Dedifferentiated amniotic fluid mesenchymal stem cell (primary cell): ENCODE measurements around the gene CD300LG.
"Not testable (repeated sequence)": the region's sequence is repeated elsewhere in the genome, so short reads cannot be mapped to it uniquely, and the experiment has no call there.

ENCODE experiments used
- DNase-seq: peaks from one replicate; pipeline ENCODE4 v3.0.0-alpha.2; 2016; ENCODE audit errors: extremely low spot score

Gene CD300LG

DNA sequence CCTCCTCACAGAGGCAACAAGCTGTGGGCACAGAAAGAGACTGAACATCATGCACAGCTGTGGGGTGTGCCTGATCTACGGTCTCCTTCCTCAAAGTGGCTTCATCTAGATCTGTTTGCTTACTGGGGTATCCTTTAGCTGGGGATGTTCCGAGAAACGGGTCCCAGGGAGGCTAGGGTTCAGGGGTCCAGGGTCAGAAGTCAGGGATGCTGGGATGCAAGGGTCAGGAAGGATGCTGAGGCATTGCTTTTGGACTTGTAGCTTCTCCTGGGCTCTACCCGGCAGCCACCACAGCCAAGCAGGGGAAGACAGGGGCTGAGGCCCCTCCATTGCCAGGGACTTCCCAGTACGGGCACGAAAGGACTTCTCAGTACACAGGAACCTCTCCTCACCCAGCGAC, 6.6 kb downstream of the CD300LG start:
- no peak for DNase-seq

DNA sequence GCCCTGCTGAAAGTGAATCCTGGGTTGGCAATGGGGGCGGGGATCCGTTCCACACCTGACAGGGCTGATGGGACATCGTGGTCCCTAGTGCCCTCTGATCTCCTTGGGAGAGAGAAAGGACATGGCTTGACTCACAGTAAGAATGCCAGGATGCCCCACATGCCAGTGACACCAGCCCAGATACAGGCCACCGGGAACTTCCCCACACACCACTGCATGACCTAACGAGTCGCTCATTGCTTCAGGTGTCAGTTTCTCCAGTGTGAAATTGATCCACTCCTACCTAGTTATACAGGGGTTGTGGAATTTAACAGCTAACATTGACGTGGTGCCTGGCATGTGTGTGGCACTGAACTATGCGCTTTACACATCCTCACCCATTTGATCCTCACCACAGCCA, 7.5 kb downstream of the CD300LG start:
- no peak for DNase-seq

- no peak for DNase-seq
Observed at GRCh38 chr17:43855061-43855460, 8.1 kb downstream of the CD300LG start.

DNA sequence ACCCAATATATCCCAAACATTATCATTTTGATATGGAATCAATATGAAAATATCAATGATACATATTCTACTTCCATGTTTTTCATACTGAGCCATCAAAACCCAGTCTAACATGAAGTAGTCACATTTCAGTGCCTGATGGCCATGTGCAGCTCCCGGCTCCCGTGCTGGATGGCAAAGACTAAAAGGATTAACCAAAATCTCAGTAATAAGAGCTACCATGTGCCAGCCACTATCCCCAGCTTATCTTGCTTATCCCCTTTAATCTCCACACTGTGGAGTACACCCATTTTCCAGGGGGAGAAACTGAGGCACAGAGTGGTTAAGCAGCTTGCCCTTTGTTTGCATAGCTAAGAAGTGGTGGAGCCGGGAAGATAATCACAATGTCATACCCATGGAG, 9.2 kb downstream of the CD300LG start:
- no peak for DNase-seq

GRCh38 chr17:43857141-43857540, 10.2 kb downstream of the CD300LG start:
- DNase-seq = no peak

- no peak for DNase-seq
Observed at GRCh38 chr17:43857957-43858600, 11.1 kb downstream of the CD300LG start.

DNA sequence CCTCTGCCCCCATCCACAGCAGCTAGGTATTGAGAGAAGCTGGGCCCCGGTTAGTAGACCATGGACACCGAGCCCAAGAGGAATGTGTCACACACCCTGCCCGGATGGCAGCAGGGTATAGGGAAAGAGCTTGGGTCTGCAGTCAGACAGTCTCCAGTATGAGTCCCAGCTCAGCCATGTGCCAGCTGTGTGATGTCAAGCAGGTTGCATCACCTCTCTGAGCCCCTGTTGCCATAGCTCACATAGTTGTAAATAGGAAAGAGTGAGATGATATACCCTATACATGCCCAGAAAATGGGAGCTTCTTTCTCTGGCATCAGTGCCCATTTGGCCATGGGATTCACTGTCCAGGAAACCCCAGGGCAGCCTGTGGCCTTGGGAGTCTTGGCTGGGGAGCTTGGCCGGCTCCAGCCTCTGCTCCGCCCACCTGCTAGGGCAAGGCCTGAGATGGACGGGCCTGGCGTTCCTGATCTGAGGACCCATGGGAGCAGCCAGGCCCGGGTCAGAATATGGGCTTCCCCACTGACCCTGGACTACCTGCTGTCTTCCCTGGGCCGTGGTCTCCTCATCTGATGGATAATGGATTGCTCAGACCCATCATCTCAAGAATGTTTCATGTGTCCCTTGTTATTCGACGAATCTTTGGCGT, 13.2 kb downstream of the CD300LG start:
- DNase-seq = peak; percentile 22

DNA sequence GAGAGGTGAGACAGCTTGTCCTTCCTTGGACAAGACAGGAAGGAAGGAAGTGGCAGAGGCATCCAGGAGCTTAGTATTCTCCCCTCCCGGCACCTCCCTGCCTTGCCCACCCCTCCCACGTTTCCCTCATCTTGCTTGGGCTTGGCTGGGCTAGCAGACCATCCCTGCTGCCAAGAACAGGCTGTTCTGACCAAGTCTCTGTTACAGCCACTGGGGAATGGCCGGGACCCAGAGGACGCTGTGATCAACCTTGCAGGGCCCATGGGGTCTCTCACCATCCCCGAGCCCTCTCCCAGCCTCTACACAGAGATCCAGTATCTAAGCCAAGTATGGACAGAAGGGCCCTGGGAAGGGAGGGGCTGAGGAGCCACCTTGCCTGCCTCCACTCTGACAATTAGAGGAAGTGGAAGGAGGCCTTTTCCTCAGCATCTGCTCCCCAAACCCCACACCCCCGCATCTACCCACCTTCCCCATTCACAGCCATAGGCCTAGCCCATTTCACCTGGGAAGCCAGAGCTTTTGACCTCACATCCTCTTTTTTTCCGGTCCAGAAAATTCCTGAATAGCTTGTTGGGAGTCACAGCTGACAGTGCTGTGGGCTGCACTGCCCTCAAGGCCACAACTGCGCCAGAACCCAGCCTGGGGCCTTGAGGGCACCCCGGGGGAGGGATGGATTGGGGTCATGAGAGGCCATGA, 14.1 kb downstream of the CD300LG start:
- no peak for DNase-seq

DNA sequence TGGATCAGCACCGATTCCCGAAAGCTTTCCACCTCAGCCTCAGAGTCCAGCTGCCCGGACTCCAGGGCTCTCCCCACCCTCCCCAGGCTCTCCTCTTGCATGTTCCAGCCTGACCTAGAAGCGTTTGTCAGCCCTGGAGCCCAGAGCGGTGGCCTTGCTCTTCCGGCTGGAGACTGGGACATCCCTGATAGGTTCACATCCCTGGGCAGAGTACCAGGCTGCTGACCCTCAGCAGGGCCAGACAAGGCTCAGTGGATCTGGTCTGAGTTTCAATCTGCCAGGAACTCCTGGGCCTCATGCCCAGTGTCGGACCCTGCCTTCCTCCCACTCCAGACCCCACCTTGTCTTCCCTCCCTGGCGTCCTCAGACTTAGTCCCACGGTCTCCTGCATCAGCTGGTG, 15.0 kb downstream of the CD300LG start:
- no peak for DNase-seq

DNA sequence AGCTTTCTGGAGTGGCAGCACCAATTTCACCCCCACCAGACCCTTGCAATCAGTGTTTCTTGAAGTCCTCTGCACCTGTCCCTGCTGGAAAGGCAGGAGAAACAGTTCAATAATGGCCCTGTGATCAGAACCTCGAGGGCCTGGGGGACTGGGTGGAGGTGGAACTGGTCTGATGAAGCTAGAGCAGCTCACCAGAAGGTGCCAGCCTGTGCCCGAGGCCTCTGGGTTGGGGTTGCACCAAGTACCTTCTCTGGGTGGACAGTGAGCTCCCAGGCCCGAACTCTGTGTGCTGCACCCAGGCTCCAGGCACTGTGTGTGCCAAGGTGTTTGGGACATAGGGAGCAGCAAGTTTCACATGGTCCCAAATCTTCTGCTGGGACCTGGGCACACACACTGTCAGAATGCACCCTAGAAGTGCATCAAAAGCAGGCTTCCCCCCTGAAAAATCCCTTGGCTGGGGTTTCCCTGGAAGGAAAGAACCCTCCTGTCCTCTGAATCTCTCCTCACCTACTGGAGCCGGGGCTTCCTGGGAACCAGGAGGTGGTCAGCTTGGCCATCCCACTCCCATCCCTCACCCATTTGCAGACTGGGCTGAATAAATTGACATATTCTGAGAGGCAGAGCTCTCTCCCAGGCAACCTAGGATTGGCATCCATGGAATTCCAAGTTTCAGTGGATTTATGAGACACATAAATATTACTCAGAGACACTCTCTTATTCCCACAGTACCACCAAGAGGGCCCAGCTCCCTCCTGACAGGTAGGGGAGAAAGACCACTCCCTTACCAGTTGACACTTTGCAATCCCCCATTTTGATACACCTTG, 17.4 kb downstream of the CD300LG start:
- no peak for DNase-seq

- DNase-seq = no peak
Observed at GRCh38 chr17:43868226-43868994, 21.4 kb downstream of the CD300LG start.

GRCh38 chr17:43869031-43869430, 22.1 kb downstream of the CD300LG start:
- not testable (repeated sequence) for DNase-seq

- DNase-seq = no peak
Observed at GRCh38 chr17:43871946-43872690, 25.1 kb downstream of the CD300LG start.

GRCh38 chr17:43873091-43873490, 26.1 kb downstream of the CD300LG start:
- no peak for DNase-seq

DNA sequence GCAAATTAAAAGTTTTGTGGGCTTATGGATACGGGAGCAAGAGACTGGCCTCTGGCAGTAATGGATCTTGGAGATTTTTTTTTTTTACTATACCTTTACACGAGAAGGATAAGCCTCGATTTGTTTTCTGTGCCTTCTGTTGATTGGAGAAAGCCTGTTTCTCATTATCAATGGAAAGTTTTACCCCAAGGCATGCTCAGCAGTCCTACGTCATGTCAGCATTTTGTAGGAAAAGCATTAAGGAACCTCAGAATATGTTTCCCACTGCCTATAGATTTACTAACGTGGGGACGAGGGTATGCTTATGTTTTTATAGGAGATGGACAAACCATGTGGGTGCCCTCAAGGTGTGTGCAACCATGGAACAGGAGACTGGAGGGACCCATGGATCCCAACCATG, 26.8 kb downstream of the CD300LG start:
- no peak for DNase-seq

DNA sequence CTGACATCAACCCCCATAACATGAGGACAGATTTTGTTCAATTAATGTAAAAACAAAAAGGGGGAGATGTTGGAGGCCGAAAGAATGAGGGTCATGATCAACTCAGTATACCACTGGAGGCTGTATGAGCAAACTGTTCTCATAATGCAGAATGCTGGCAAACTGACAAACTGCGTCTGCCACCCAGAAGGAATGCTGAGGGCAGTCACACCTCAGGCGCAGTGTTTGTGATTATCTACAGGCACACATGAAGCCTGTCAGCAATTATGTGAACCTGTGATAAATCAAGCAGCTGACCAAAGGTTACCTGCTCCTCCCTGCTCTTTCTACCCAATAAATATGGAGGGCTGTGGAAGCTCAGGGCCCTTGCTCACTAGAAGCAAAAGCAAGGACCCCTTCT, 27.3 kb downstream of the CD300LG start:
- no peak for DNase-seq

GRCh38 chr17:43875476-43876147, 28.6 kb downstream of the CD300LG start:
- DNase-seq = no peak

- DNase-seq = no peak
Observed at GRCh38 chr17:43877031-43877430, 30.1 kb downstream of the CD300LG start.

GRCh38 chr17:43877451-43878155, 30.6 kb downstream of the CD300LG start:
- DNase-seq = no peak
